ENCODE data around the gene TRAF7. TPM values are rescaled to one million over a fixed set of nuclear protein-coding genes. Genes with fewer than 3 reads are reported as not detected.

Gene TRAF7
- total RNA-seq, 6 donors from 2014 or later, result 34.6 to 72.6 (median 52.9) TPM

DNA sequence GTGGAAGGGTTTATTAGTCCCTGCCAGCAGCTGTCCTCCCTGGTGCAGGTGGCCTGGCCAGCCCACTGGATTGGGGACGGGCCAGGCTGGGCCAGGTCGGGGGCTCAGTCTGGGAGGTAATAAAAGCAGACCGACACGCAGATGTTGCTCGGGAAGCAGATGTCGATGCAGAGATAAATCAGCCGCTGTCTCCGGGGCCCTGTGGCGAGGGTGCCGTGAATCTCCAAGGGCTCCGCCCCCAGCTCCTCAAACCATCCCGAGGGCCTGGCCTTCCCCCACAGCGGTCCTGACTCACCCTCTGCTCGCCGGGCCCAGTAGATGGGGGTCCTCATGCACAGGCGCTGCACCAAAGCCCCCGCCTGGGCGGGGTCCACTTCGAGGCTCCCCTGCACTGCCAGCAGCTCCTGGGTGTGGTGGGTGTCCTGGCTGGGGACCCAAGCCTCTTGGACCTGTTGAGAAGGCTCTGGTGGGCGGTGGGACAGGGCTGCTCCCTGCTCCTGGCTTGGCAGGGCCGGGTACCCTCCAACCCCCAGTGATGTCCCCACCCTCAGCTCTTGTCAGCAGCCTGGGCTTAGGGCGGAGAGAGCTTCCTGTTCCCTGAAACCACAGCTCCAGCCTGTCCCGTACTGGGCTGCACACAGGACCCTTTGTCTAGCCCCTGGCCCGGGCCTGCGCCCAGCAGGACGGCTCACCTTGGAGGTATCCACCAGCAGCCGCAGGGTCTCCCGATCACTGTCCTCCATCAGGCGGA, 53.9 kb downstream of the TRAF7 start:
- Histone ChIP-seq H3K27me3 (no peaks in the 10 kb centered on the region), H3K27ac (no peak overlapping the region), H3K4me3 (no peak overlapping the region), H3K9me3 (no peaks in the 10 kb centered on the region), H3K36me3 (peaks cover 0 to 42% (median 33%) of the 10 kb centered on the region in 4 donors), H3K4me1 (peaks cover 40 to 49% (median 40%) of the 10 kb centered on the region in 4 donors)
- DNase-seq (peak in 1 of 2 donors; percentile 74), ATAC-seq (ENCODE audit: low FRiP score in 2 of 2) (no peak)
- WGBS, 2 donors, result 84 to 94% methylated on average over 6 to 29 of the region's 29 CpGs
- TF ChIP-seq EP300 (IDR thresholded peaks at IDR 0.05), result no peak
- no peak for TF ChIP-seq POLR2A (IDR thresholded peaks at IDR 0.05)
- TF ChIP-seq POLR2AphosphoS5 (IDR thresholded peaks at IDR 0.05), result no peak
- TF ChIP-seq, protein P1, sequence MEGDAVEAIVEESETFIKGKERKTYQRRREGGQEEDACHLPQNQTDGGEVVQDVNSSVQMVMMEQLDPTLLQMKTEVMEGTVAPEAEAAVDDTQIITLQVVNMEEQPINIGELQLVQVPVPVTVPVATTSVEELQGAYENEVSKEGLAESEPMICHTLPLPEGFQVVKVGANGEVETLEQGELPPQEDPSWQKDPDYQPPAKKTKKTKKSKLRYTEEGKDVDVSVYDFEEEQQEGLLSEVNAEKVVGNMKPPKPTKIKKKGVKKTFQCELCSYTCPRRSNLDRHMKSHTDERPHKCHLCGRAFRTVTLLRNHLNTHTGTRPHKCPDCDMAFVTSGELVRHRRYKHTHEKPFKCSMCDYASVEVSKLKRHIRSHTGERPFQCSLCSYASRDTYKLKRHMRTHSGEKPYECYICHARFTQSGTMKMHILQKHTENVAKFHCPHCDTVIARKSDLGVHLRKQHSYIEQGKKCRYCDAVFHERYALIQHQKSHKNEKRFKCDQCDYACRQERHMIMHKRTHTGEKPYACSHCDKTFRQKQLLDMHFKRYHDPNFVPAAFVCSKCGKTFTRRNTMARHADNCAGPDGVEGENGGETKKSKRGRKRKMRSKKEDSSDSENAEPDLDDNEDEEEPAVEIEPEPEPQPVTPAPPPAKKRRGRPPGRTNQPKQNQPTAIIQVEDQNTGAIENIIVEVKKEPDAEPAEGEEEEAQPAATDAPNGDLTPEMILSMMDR (IDR thresholded peaks at IDR 0.05), result no peak

DNA sequence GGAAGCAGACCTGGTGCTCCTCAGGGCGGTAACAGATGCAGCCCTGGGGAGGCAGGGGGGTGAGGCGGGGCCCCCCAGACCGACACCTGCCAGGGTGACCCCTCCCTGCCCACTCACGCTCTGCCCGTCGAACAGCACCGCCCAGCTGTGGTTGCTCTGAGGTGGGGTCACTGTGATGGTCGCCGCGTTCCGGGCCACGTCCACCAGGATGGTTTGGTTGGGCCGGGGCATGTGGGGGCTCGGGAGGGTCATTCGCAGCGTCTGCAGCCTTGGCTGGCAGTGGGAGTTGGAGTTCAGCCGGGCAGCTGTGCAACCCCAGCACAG, 54.4 kb downstream of the TRAF7 start:
- TF ChIP-seq POLR2A (IDR thresholded peaks at IDR 0.05), result no peak
- TF ChIP-seq, protein P1 (IDR thresholded peaks at IDR 0.05), result no peak
- no peak for TF ChIP-seq POLR2AphosphoS5 (IDR thresholded peaks at IDR 0.05)
- no peak for TF ChIP-seq EP300 (IDR thresholded peaks at IDR 0.05)
- Histone ChIP-seq H3K4me1 (peaks cover 34 to 44% (median 36%) of the 10 kb centered on the region in 4 donors), H3K4me3 (no peak overlapping the region), H3K9me3 (no peaks in the 10 kb centered on the region), H3K36me3 (peaks cover 0 to 42% (median 33%) of the 10 kb centered on the region in 4 donors), H3K27me3 (no peaks in the 10 kb centered on the region), H3K27ac (no peak overlapping the region)
- DNase-seq, result peak in 1 of 2 donors; percentile 70
- ATAC-seq (ENCODE audit: low FRiP score in 2 of 2), result no peak
- no CpG with 5 or more reads among the region's 17 CpGs for WGBS, 2 donors

DNA sequence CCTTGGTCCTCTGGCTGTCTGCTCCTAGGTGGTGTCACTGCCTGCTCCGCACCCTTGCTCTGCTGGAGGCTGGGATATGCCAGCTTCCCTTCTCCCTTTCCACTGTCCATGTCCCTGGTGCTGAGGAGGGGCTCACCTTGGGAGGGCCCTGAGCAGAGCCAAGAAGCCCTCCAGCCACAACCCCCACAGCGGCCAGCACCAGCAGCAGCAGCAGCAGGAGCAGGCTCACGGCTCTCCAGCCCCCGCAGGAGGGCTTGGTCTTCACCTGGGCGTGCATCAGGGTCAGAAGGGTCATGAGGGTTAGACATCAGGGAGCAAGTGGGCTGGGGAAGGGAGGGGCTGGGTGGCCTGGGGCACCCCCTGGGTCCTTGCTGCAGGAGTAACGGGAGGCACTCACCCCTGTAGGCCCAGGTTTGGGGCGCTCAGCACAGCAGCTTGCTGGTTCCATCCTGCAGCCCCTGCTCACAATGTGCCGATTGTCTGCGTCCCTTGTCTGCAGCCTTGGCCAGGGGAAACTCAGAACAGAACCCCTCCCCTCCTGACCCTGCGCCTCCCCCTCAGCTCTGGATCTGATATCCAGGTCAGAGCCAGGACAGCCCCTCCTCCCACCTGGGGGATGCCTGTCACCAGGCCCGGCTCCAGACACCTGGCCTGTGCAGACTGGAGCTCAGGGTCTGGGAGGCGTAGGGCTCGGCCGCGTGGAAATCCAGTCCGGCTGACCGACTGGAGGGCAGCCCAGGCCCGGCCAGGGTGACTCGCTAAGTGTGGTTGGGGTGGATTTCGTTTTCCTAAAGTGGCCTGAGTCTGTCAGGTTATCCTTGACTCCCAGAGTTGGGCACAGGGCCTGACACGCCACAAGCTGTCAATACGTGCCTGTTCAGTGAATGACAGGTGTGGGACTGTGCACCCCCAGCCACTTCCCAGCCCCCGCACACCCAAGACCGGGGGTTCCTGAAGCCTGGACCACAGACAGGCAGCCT, 55.1 kb downstream of the TRAF7 start, which contains the start of gene BRICD5:
Gene BRICD5, minus strand, starts transcription at position 478 of the 980 bp plus-strand sequence. Its CDS starts 30 bp downstream, at position 448.
- Histone ChIP-seq H3K4me3 (no peak within 1 kb of the TSS), H3K27me3 (no peaks in the 10 kb centered on the region), H3K4me1 (peaks cover 38 to 49% (median 40%) of the 10 kb centered on the region in 4 donors), H3K36me3 (peaks cover 0 to 42% (median 33%) of the 10 kb centered on the region in 4 donors), H3K27ac (peak within 1 kb of the TSS; percentile 10 to 87 (median 63)), H3K9me3 (no peaks in the 10 kb centered on the region)
- 73 to 84% methylated on average over 6 to 16 of the region's 24 CpGs for WGBS, 2 donors
- ATAC-seq (ENCODE audit: low FRiP score in 2 of 2) (no peak), DNase-seq (no peak)
- TF ChIP-seq EP300 (IDR thresholded peaks at IDR 0.05), result no peak
- TF ChIP-seq, protein P1 (IDR thresholded peaks at IDR 0.05), result no peak
- no peak for TF ChIP-seq POLR2A (IDR thresholded peaks at IDR 0.05)
- no peak for TF ChIP-seq POLR2AphosphoS5 (IDR thresholded peaks at IDR 0.05)

DNA sequence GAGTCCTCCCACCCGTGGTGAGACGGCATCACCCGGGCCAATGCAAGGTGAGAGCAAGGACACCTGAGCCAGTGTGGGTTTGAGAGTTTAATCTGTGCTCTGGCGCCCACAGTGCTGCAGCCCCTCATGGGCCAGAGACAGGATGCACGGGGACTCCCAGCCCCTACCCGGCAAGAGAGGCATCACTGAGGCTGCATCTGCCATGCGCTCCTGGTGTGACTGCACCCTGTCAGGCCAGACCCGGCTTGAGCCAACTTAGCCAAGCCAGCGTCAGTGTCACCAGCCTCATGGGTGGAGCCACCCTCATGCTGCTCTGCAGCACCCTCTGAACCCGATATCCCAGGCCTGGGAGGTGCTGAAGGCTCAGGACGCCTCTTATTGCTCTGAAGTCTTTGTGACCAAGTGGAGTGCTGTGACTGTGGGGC, 56.4 kb downstream of the TRAF7 start:
- Histone ChIP-seq H3K4me1 (peaks cover 31 to 40% (median 34%) of the 10 kb centered on the region in 4 donors), H3K9me3 (no peaks in the 10 kb centered on the region), H3K4me3 (no peak overlapping the region), H3K36me3 (peaks cover 0 to 41% (median 29%) of the 10 kb centered on the region in 4 donors), H3K27ac (peak overlapping the region; percentile 10 to 87 (median 63)), H3K27me3 (no peaks in the 10 kb centered on the region)
- 73 to 76% methylated on average over 3 to 11 of the region's 11 CpGs for WGBS, 2 donors
- no peak for TF ChIP-seq EP300 (IDR thresholded peaks at IDR 0.05)
- TF ChIP-seq, protein P1 (IDR thresholded peaks at IDR 0.05), result no peak
- no peak for TF ChIP-seq POLR2AphosphoS5 (IDR thresholded peaks at IDR 0.05)
- TF ChIP-seq POLR2A (IDR thresholded peaks at IDR 0.05), result no peak
- no peak for ATAC-seq (ENCODE audit: low FRiP score in 2 of 2)
- DNase-seq, result no peak

All from upper lobe of left lung (tissue), 6 donors.